Loucy (cell line): Measurements from ENCODE around the gene FLVCR1.

Source experiments
- EZH2phosphoT487 ChIP-seq: fragments of 200-600 bp; IDR thresholded peaks from 2 replicates; pipeline ENCODE4 v1.6.1; 2018; ENCODE audit warnings: antibody characterized with exemption, mild to moderate bottlenecking, moderate library complexity, borderline replicate concordance
- TF ChIP-seq, protein P1 (sequence below): fragments of 200-600 bp; sonication (generic); conservative IDR thresholded peaks from 2 replicates; pipeline ENCODE4 v1.5.1; 2014; ENCODE audit warnings: mild to moderate bottlenecking, antibody characterized with exemption, low read length

DNA sequence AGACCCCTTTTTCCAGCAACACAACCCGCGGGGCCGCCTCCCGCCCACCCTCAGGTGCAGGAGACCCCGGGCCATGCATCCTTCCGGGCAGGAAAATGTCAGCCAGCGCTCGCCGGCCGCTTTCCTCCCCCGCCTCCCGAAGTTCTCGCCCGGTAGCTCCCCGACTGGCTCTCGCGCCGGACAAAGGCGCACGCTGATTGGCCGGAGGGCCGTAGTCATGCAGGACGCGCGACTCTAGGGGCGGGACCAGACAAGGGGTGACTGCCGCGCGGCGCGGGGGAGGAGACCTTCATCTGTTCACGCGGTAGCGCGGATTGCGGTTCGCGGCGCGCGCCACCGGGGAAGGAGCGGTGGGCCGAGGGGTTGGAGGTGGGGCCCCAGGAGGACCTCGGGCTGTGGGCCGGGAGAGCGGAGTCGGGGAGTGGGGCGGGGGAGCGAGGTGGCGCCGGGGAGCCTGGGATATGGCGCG, at the start of gene FLVCR1:
- TF ChIP-seq, protein P1, sequence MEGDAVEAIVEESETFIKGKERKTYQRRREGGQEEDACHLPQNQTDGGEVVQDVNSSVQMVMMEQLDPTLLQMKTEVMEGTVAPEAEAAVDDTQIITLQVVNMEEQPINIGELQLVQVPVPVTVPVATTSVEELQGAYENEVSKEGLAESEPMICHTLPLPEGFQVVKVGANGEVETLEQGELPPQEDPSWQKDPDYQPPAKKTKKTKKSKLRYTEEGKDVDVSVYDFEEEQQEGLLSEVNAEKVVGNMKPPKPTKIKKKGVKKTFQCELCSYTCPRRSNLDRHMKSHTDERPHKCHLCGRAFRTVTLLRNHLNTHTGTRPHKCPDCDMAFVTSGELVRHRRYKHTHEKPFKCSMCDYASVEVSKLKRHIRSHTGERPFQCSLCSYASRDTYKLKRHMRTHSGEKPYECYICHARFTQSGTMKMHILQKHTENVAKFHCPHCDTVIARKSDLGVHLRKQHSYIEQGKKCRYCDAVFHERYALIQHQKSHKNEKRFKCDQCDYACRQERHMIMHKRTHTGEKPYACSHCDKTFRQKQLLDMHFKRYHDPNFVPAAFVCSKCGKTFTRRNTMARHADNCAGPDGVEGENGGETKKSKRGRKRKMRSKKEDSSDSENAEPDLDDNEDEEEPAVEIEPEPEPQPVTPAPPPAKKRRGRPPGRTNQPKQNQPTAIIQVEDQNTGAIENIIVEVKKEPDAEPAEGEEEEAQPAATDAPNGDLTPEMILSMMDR = no peak
- no peak for TF ChIP-seq EZH2phosphoT487
